ENCODE measurements around the gene ASAP2.

Gene ASAP2

DNA sequence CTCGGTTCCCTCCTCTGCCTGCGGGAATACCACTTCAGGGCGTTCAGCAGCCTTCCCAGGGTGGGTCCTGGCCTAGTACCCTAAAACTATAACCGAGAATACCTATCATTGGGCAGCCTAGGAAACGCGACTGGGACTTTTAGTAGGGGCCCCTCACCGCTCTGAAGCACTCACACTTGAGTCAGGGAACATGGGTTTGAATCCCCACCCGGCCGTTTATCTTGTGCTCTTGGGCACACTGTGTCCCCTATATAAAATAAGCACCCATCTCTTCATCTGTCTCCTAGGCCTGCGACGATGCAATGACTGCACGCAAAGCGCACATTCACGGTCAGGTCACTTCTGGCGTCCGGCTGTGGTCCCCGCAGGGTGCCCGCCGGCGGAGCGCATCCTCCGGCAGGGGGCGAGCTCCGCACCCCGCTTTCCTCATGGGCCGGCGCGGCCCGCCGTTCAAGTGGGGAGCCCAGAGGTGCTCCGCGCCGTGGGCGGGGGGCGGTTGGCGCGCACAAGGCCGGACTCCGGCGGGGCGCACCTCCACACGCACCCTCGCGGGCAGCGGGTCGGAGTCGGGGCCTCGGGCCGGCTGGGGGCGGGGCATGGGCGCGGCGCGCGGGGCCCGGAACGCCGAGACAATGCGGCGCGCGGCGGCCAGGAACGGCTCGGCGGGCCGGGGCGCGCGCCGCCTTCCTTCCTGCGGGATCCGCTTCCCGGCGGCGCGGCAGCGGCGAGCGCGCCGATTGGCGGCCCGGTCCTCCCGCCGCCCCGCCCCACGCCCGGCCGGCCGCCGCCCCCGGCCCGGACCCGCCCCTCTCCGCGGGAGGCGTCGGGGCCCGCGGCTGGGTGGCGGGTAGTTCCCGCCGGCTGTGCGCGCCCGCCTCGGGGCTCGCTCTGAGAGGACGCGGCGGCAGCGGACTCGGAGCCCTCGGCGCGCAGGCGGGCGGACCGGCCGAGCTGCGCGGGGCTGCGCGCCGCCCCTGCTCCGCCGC, at the start of gene ASAP2:
TSS of gene ASAP2 (plus strand) at position 850 of the 986 bp plus-strand sequence. CDS start 293 bp downstream, outside the sequence.
- no peak for DNase-seq (ENCODE audit: low read depth)

DNA sequence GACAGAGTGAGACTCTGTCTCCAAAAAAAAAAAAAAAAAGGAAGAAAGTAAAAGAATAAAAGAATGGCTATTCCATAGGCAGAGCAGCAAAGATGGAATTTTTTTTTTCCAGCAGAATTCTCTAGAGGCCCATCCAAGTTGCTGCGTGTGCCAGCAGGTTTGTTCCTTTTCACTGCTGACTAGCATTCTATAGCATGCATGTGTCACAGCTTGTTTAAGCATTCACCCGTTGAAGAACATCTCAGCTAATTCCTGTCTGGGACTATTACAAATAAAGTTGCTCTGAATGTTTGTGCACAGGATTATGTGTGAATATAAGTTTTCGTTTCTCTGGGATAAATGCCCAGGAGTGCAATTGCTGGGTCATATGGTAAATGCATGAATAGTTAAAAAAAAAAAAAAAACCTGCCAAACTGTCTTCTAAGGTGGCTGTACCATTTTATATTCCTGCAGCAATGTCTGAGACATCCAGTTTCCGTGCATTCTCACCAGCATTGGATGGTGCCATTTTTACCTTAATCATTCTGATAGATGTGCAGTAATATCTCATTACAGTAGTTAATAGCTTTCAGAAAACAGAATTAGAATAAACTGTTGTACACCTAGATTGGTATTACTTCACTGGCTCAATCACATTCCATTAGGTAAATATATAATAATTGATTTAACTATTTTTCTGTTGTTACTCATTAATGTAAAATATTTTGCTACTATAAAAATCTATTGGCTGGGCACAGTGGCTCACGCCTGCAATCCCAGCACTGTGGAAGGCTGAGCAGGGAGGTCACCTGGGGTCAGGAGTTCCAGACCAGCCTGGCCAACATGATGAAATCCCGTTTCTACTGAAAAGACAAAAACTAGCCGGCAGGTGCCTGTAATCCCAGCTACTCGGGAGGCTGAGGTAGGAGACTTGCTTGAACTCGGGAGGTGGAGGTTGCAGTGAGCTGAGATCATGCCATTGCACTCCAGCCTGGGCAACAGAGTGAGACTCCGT, 47.5 kb upstream of the ASAP2 start:
- no peak for DNase-seq (ENCODE audit: low read depth)

DNA sequence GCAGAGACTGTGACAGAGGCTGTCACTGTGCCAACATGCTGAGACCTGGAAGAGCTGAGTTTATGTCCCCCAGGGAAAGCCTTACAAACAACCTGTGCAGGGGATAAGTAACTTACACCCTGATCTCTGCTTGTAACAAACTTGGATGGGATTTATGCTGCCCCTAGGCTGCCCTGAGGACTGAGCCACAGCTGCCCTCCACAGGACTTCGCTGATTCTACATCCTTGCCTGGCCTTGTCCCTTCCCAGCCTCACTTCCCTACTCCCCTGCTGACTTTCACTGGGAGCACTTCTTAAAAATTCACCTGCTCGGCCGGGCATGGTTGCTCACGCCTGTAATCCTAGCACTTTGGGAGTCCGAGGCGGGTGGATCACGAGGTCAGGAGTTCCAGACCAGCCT, 45.9 kb upstream of the ASAP2 start:
- no peak for DNase-seq (ENCODE audit: low read depth)

DNA sequence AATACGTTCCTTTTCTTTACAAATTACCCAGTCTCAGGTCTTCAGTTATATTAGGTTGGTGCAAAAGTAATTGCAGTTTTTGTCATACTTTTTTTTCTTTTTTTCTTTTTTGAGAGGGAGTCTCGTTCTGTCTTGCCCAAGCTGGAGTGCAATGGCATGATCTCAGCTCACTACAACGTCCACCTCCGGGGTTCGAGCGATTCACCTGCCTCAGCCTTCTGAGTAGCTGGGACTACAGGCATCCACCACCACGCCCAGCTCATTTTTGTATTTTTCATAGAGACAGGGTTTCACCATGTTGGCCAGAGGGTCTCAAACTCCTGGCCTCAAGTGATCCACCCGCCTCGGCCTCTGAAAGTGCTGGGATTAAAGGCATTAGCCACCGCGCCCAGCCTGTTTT, 43.8 kb upstream of the ASAP2 start:
- no peak for DNase-seq (ENCODE audit: low read depth)

DNA sequence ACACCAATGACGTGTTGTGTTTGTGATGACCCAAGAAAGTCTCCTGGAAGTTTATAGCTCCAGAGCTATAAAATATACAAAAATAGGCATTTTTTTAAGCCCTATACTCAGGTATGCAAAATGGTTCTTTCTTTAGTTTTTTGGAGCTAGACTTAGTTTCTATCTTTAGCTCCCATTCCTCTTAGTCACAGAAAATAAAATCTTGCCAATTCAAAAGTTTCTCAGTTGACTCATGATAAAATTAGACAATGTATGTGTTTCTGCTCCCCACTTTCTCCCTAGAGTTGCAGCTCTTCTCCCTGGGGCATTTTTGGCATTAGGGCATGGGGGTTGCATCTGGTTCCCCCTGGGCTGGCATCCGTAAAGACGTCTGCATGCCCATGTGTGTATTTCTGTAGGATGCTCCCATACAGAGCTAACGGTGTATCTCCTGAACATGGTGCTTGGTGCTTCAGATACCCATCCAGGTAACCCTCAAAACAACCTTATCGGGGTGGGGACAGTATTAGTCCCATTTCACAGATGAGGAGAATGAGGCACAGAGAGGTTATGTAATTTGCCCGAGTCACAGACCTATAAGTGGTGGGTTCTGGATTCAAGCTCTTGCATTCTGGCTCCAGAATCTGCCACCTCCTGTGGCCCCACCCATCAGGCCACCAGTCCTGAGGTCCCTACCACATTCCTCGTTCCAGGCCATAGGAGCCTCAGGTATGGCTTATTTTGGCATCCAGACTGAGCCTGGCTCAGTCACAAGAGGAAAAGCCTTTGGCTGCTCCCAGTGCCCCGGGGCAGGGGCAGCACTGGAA, 43.1 kb upstream of the ASAP2 start:
- DNase-seq (ENCODE audit: low read depth), result no peak

DNA sequence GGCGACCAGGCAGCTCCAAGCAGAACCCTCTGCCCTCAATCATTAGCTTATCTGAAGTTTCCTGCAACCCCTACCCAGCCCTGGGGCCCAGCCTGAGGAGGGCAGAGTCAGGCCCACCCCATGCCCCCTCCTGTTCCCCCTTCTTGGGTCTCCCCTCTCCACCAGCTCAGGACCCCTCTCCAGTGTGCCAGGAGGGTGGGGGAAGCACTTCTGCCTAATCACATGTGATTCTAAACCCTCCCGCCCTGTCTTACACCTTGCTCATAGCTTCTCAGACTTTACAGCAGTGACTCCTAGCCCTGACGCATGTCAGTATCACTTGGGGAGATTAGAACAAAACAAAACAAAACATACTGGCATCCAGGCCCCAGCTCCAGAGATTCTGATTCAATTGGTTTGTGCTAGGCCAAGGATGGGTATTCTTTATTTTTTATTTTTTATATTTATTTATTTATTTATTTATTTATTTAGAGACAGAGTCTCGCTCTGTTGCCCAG, 42.5 kb upstream of the ASAP2 start:
- no peak for DNase-seq (ENCODE audit: low read depth)

DNA sequence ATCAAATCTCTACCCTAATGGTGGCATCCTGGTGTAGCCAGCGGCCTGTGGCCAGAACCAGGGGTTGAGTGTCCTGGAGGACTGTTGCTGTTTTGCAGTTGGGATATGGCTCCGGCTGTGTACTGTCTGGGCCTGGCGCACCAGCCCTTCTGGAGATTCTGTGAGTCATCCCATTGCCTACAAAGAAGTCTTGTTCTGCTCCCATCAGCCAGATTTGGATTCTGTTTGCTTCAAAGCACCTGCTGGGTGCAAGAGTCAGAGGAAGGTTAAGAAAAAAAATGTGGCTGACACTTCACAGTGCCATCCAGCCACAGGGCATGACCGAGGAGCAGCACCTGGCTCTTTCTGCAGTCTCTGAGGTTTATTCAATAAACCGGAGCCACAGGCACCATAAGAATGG, 41.0 kb upstream of the ASAP2 start:
- no peak for DNase-seq (ENCODE audit: low read depth)

DNA sequence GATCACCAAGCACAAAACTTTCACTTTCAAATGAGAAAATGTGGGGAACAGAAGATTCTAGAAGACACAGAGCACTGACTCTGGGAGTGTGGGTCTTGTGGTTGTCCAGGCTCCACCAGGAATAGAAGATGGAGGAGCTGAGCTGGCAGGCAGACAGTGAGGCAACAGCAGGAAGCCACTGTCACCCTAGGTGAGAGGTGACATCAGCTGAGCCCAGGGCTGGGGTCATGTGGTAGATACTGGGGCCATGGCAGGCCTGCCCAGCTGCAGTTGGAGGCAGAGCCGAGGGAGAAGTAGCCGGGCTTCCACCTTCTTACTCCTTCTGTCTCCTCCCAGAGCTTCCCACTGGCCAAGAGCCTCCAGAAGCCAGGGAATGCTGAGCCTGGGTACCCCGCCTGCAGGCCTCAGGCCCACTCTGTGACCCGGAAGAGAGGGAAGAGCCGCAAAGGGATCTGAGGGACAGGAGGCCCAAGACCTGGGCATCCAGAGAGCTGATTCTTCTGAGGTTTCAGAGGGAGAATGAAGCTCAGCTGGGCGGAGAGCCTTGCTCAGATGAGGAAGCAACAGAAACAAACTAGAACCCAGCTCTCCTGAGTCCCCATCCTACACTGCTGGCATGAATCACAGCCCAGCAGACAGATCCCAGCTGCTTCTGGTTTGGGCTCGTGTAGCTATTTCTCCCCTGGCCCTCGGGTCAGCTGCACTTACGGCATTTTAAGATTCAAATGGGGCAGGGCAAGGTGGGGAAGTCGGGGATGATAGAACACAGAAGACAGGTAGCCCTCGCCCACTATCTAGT, 39.8 kb upstream of the ASAP2 start:
- no peak for DNase-seq (ENCODE audit: low read depth)

DNA sequence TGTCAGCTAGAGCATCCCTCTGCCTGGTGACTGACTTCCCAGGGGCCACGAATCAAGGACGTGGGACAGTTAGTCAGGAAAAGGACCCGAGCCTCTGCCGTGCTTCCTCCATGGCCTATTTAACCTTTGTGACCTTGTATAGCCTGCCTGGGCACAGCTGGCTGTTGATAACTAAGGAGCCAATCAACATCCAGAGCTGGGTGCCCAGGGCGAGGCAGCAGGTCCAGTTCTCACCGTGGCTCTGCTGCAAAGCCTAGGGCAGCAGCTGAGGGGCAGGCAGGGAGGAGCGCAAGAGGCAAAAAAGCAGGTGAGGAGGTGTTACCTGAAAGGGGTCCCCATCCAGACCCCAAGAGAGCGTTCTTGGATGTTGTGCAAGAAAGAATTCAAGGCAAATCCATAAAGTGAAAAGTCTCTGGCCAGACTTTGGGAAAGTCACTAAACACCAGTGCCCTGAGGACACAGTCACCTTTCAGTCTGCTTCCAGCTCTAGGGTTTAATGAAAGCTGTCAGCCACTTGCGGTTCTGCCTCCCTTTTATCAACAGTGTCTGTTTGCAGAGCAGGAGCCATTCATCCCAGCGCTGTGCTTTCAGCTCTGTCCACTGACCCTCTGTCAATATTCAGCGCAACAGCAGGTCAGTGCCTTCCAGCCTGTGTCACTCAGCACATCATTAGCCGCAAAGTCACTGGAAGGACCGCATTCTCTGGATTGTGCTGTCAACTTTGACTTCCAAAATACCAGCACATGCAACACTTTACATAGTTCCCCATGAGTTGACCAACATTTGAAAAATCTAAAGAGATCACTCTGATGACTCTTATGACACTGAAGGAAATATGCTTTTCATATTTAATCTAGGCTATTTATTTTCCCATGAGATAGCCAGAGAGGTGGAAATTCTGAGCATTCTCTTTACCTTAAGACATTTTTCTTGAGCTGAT, 38.6 kb upstream of the ASAP2 start:
- DNase-seq (ENCODE audit: low read depth), result no peak

DNA sequence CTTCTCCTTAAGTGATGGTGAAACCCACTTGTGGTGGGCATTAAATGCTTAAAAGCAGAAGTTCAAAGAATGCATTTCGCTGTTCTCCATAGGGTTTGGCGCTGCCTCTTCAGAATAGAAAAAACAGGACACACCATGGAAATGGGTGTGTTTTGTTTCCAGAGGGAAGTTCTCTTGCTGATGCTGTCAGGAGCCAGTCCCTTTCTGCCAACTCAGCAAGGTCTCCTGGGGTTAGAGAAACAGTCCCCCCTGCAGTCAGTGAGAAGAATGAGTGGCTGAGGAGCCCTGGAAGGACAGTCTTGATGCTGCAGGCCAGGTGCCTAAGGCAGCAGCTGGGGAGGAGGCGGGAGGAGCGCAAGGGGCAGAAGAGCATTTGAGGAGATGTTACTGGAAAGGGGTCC, 37.8 kb upstream of the ASAP2 start:
- DNase-seq (ENCODE audit: low read depth), result no peak

DNA sequence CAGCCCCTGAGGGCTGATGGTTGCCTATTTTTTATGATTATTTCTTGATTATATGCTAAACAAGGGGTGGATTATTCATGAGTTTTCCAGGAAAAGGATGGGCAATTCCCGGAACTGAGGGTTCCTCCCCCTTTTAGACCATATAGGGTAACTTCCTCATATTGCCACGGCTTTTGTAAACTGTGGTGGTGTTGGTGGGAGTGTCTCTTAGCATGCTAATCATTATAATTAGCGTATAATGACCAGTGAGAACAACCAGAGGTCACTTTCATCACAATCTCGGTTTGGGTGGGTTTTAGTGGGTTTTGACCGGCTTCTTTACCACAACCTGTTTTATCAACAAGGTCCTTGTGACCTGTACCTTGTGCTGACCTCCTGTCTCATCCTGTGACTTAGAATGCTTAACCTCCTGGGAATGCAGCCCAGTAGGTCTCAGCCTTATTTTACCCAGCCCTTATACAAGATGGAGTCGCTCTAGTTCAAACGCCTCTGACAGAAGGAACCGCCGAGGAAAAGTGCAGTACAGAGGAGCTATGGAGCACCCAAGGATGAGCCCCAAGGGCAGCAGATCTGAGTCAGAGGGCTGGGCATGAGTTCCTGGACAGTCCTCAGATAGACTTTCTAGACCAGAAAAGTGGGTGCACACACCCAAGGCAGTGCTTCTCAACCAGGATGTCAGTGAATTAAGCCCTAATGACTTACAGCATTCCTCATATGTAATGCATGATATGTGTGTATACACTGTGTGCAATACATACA, 37.1 kb upstream of the ASAP2 start:
- no peak for DNase-seq (ENCODE audit: low read depth)

DNA sequence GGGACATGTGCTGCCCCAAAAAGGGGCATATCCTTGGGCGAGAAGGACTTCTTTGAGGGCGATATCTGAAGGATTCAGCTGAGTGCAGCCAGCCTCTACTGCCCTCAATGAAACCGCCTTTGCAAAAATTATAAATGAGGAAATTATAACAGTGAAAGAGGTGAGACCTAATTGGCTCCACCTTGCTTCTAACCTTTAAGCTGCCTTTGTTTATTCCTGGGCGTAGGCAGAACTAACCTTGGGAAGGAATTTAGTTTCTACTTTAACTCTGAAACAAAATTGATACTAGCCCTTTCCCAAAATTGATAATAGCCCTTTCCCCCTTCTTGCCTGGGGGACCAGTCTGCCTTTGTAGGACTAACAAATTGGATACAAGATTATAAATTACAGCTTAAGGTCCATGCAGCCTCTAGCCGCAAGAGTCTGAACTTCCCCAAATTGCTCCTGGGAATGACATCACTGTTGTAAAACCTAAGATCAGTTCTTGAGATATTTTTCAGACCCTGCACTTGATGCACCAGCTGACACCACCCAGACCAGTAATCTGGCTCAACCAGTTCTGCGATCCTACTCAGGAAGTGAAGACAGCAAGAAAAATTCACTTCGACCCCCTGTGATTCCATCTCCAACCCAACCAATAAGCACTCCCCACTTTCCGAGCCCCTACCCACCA, 36.0 kb upstream of the ASAP2 start:
- no peak for DNase-seq (ENCODE audit: low read depth)

DNA sequence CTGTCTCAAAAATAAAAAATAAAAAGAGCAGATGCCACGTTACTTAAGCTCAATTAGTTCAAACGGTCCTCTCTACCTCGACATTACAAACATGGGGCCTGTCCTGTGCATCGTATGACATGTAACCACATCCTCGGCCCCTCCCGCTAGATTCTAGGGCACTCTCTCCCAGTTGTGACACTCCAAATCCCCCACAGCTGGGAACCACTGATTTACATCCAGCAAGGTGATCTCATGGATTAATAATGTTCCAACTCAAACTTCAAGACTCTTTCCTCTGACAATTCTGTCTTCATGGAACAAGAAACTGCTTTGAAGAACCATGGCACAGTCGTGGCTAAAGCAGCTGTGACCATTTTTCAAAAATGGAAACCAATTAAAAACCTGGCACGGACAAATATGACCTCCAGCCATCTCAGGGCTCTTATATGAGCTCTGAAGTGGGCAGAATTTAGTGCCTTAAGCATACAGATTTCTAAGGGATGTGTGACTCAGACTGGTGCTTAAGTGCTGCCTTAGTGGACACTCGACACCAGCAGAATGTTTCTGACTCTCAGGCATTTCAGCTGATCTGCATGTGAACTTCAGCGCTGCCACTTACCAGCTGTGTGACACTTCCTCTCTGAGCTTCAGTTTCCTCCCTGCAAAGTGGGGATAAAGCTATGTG, 31.7 kb upstream of the ASAP2 start:
- DNase-seq (ENCODE audit: low read depth), result peak; percentile 63

DNA sequence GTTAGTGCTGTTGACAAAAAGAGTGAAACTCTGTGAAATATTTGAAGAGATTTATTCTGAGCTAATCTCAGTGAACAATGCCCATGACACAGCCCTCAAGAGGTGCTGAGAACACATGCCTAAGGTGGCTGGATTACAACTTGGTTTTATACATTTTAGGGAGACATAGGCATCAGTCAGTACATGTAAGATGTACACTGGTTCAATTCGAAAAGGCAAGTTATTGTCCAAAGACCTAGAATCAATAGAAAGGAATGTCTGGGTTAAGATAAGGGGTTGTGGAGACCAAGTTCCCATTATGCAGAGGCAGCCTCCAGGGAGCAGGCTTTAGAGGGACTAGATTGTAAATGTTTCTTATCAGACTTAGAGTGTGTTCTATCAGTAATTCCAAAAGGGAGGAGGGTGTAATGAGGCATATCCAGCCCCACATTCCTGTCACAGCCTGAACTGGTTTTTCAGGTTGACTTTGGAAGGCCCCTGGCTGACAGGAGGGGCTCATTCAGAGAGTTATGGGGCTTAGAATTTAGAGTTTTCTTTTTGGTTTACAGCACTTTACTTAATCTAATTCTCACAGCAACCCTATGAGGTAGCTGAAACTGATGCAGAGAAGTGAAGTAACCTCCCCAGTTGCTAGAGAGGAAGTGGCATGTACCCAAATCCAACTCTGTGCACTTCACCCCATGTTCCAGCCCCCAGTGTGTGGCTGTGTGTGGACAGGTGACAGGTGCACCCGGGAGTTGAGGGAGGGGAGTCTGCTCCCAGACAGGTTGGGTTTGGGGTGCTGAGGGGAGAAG, 28.3 kb upstream of the ASAP2 start:
- no peak for DNase-seq (ENCODE audit: low read depth)

DNA sequence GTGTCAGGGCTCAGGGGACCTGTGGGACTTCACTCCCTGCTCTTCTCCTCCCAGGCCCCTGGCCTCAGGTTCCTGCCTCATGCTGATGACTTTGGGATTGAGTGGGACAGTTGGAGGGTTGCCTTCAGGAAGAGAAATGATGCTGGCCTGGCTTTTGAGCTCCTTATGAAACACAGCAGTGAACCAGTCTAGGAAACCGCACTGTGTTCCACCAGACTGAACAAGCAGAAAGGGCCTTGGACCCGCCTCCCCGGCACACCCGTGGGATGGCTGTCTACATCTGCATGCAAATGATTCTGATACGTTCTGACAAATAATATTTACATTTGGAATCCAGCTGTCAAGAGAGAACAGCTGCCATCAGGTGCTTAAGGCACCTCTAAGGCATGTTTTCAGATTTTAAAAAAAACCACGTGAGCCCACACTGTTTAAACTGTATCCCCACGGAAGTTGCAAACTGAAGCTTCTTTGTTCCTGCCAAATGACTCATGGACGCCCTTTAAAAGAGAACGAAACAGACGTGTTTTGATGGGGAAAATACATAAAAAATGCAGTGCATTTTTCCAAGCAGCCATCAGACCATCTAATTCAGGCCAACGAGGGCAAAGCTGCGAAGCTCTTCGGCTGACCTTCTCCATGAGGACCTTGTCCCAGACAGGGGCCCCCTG, 27.6 kb upstream of the ASAP2 start:
- peak; percentile 57 for DNase-seq (ENCODE audit: low read depth)

DNA sequence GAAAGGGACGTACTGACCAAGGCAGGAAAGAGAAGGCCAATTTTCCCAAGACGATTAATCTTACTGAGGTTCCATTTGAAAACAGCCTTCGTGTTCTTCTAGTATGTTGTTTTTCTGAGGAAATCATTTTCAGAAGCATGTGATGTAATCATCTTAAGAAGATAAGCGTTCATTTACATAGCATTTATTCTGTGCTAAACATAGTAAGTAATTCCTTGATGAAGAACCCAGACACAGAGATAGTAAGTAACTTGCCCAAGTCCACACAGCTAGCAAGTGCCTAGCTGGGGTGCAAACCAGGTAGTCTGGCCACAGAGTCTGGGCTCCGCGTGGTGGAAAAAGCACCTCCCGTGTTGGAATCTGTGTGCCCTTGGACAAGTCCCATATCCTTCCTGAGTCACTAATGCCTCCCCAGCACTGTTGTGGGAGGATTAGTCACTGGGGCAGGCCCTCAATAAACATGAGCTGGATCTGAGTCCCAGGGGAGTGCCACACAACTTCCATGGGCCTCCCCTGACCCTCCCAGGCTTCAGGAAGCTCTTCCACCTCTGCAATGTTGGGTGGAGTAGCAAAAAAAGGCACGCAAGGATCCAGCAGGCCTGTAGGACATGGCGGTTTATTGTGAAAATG, 26.9 kb upstream of the ASAP2 start:
- DNase-seq (ENCODE audit: low read depth), result peak; percentile 84
